ENCODE measurements around the gene RSL24D1.

DNA sequence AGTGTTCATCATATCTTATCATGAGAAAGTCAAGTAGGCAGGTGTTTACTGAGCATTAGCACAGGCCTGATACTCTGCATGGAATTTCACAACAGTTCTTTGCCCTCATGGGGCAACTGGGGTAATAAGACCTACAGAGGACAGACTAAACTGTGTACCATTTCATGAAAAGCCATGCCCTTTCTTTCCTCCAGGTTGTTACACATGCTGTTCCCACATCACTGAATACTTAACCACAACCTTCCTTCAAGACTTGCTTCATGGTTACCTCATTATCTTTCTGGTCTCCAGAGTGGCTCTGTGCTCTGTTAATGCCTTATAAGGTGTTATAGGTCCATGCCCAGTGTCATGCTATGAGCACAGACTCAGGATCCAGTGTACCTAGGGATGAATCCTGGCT lies 28.2 kb upstream of the RSL24D1 start:
- TF ChIP-seq POLR2A (IDR thresholded peaks at IDR 0.05) (no peak), EP300 (IDR thresholded peaks at IDR 0.05) (no peak)
